Measurements from ENCODE around the gene FGGY.
"Not testable (repeated sequence)": the region's sequence is repeated elsewhere in the genome, so short reads cannot be mapped to it uniquely, and the experiment has no call there.

FGGY gene

GRCh38 chr1:59528900-59529299 is 232.0 kb downstream of the FGGY start:
- 100% methylated on average over 1 of the region's 2 CpGs for WGBS (ENCODE audit: insufficient coverage)
- H3K27me3 ChIP-seq (replicated peaks in 2 of 5; ENCODE audit: control insufficient read depth in 4 of 5, insufficient read depth in 5 of 5, low read length in 4 of 5): no peaks in the 10 kb centered on the region
- H3K4me3 ChIP-seq (ENCODE audit: control insufficient read depth in 1 of 7, extremely low read depth in 1 of 7, insufficient read depth in 4 of 7, low read depth in 2 of 7, low read length in 6 of 7): no peak overlapping the region
- H3K36me3 ChIP-seq (ENCODE audit: control insufficient read depth in 4 of 4, insufficient read depth in 4 of 4, low read length in 3 of 4): no peaks in the 10 kb centered on the region
- DNase-seq: no peak
- H3K4me1 ChIP-seq (ENCODE audit: control extremely low read depth in 1 of 4, control insufficient read depth in 4 of 4, insufficient read depth in 4 of 4, low read length in 3 of 4): no peaks in the 10 kb centered on the region
- no peak overlapping the region for H3K27ac ChIP-seq (ENCODE audit: insufficient read depth in 1 of 2, low read depth in 1 of 2, low read length in 2 of 2, poor library complexity in 1 of 2, severe bottlenecking in 2 of 2)
- ChIA-PET CTCF (no interaction called here), POLR2A (no interaction called here)
- H3K9me3 ChIP-seq (ENCODE audit: control extremely low read depth in 1 of 5, control insufficient read depth in 4 of 5, insufficient read depth in 2 of 5, low read depth in 1 of 5, low read length in 4 of 5): no peaks in the 10 kb centered on the region

- CTCF ChIA-PET: interaction anchor here (0.6 kb wide), 1 partner anchor 13 kb away, joined by 5 read pairs; no protein-coding TSS in a partner anchor
- H3K27me3 ChIP-seq (replicated peaks in 2 of 5; ENCODE audit: control insufficient read depth in 4 of 5, insufficient read depth in 5 of 5, low read length in 4 of 5): no peaks in the 10 kb centered on the region
- H3K27ac ChIP-seq (ENCODE audit: insufficient read depth in 1 of 2, low read depth in 1 of 2, low read length in 2 of 2, poor library complexity in 1 of 2, severe bottlenecking in 2 of 2): no peak overlapping the region
- no peaks in the 10 kb centered on the region for H3K4me1 ChIP-seq (ENCODE audit: control extremely low read depth in 1 of 4, control insufficient read depth in 4 of 4, insufficient read depth in 4 of 4, low read length in 3 of 4)
- POLR2A ChIA-PET: no interaction called here
- no CpG with 5 or more reads among the region's 3 CpGs for WGBS (ENCODE audit: insufficient coverage)
- H3K9me3 ChIP-seq (ENCODE audit: control extremely low read depth in 1 of 5, control insufficient read depth in 4 of 5, insufficient read depth in 2 of 5, low read depth in 1 of 5, low read length in 4 of 5): no peaks in the 10 kb centered on the region
- no peak overlapping the region for H3K4me3 ChIP-seq (ENCODE audit: control insufficient read depth in 1 of 7, extremely low read depth in 1 of 7, insufficient read depth in 4 of 7, low read depth in 2 of 7, low read length in 6 of 7)
- H3K36me3 ChIP-seq (ENCODE audit: control insufficient read depth in 4 of 4, insufficient read depth in 4 of 4, low read length in 3 of 4): no peaks in the 10 kb centered on the region
- no peak for DNase-seq
Measured at GRCh38 chr1:59530119-59530518, 233.2 kb downstream of the FGGY start.

- Histone ChIP-seq H3K9me3 (ENCODE audit: control extremely low read depth in 1 of 5, control insufficient read depth in 4 of 5, insufficient read depth in 2 of 5, low read depth in 1 of 5, low read length in 4 of 5) (no peaks in the 10 kb centered on the region), H3K4me1 (ENCODE audit: control extremely low read depth in 1 of 4, control insufficient read depth in 4 of 4, insufficient read depth in 4 of 4, low read length in 3 of 4) (no peaks in the 10 kb centered on the region), H3K27me3 (replicated peaks in 2 of 5; ENCODE audit: control insufficient read depth in 4 of 5, insufficient read depth in 5 of 5, low read length in 4 of 5) (no peaks in the 10 kb centered on the region), H3K4me3 (ENCODE audit: control insufficient read depth in 1 of 7, extremely low read depth in 1 of 7, insufficient read depth in 4 of 7, low read depth in 2 of 7, low read length in 6 of 7) (no peak overlapping the region), H3K36me3 (ENCODE audit: control insufficient read depth in 4 of 4, insufficient read depth in 4 of 4, low read length in 3 of 4) (no peaks in the 10 kb centered on the region), H3K27ac (ENCODE audit: insufficient read depth in 1 of 2, low read depth in 1 of 2, low read length in 2 of 2, poor library complexity in 1 of 2, severe bottlenecking in 2 of 2) (no peak overlapping the region)
- ChIA-PET CTCF (no interaction called here), POLR2A (no interaction called here)
- DNase-seq: no peak
Measured at GRCh38 chr1:59532102-59532501, 235.2 kb downstream of the FGGY start.

- H3K4me3 ChIP-seq (ENCODE audit: control insufficient read depth in 1 of 7, extremely low read depth in 1 of 7, insufficient read depth in 4 of 7, low read depth in 2 of 7, low read length in 6 of 7); H3K27me3 ChIP-seq (replicated peaks in 2 of 5; ENCODE audit: control insufficient read depth in 4 of 5, insufficient read depth in 5 of 5, low read length in 4 of 5); H3K9me3 ChIP-seq (ENCODE audit: control extremely low read depth in 1 of 5, control insufficient read depth in 4 of 5, insufficient read depth in 2 of 5, low read depth in 1 of 5, low read length in 4 of 5); H3K4me1 ChIP-seq (ENCODE audit: control extremely low read depth in 1 of 4, control insufficient read depth in 4 of 4, insufficient read depth in 4 of 4, low read length in 3 of 4); H3K36me3 ChIP-seq (ENCODE audit: control insufficient read depth in 4 of 4, insufficient read depth in 4 of 4, low read length in 3 of 4); DNase-seq; POLR2A ChIA-PET; H3K27ac ChIP-seq (ENCODE audit: insufficient read depth in 1 of 2, low read depth in 1 of 2, low read length in 2 of 2, poor library complexity in 1 of 2, severe bottlenecking in 2 of 2); CTCF ChIA-PET: not testable (repeated sequence)
- WGBS (ENCODE audit: insufficient coverage): no CpG with 5 or more reads among the region's 2 CpGs
Measured at GRCh38 chr1:59538476-59538875, 241.6 kb downstream of the FGGY start.

- DNase-seq: no peak
- WGBS (ENCODE audit: insufficient coverage): 60% methylated on average over 1 of the region's 5 CpGs
- Histone ChIP-seq H3K4me3 (ENCODE audit: control insufficient read depth in 1 of 7, extremely low read depth in 1 of 7, insufficient read depth in 4 of 7, low read depth in 2 of 7, low read length in 6 of 7) (no peak overlapping the region), H3K4me1 (ENCODE audit: control extremely low read depth in 1 of 4, control insufficient read depth in 4 of 4, insufficient read depth in 4 of 4, low read length in 3 of 4) (peaks cover 0 to 2% (median 0%) of the 10 kb centered on the region in 4 experiments), H3K27ac (ENCODE audit: insufficient read depth in 1 of 2, low read depth in 1 of 2, low read length in 2 of 2, poor library complexity in 1 of 2, severe bottlenecking in 2 of 2) (no peak overlapping the region), H3K9me3 (ENCODE audit: control extremely low read depth in 1 of 5, control insufficient read depth in 4 of 5, insufficient read depth in 2 of 5, low read depth in 1 of 5, low read length in 4 of 5) (no peaks in the 10 kb centered on the region), H3K36me3 (ENCODE audit: control insufficient read depth in 4 of 4, insufficient read depth in 4 of 4, low read length in 3 of 4) (no peaks in the 10 kb centered on the region), H3K27me3 (replicated peaks in 2 of 5; ENCODE audit: control insufficient read depth in 4 of 5, insufficient read depth in 5 of 5, low read length in 4 of 5) (no peaks in the 10 kb centered on the region)
- POLR2A ChIA-PET: no interaction called here
- CTCF ChIA-PET: no interaction called here
Measured at GRCh38 chr1:59539961-59540681, 243.2 kb downstream of the FGGY start.

- POLR2A ChIA-PET: interaction anchor here (0.6 kb wide), 1 partner anchor 19 kb away, joined by 3 read pairs; no protein-coding TSS in a partner anchor
- Histone ChIP-seq H3K4me1 (ENCODE audit: control extremely low read depth in 1 of 4, control insufficient read depth in 4 of 4, insufficient read depth in 4 of 4, low read length in 3 of 4) (peaks cover 0 to 2% (median 0%) of the 10 kb centered on the region in 4 experiments), H3K36me3 (ENCODE audit: control insufficient read depth in 4 of 4, insufficient read depth in 4 of 4, low read length in 3 of 4) (no peaks in the 10 kb centered on the region), H3K9me3 (ENCODE audit: control extremely low read depth in 1 of 5, control insufficient read depth in 4 of 5, insufficient read depth in 2 of 5, low read depth in 1 of 5, low read length in 4 of 5) (no peaks in the 10 kb centered on the region), H3K27ac (ENCODE audit: insufficient read depth in 1 of 2, low read depth in 1 of 2, low read length in 2 of 2, poor library complexity in 1 of 2, severe bottlenecking in 2 of 2) (no peak overlapping the region), H3K27me3 (replicated peaks in 2 of 5; ENCODE audit: control insufficient read depth in 4 of 5, insufficient read depth in 5 of 5, low read length in 4 of 5) (no peaks in the 10 kb centered on the region), H3K4me3 (ENCODE audit: control insufficient read depth in 1 of 7, extremely low read depth in 1 of 7, insufficient read depth in 4 of 7, low read depth in 2 of 7, low read length in 6 of 7) (no peak overlapping the region)
- WGBS (ENCODE audit: insufficient coverage): 94% methylated on average over 2 of the region's 2 CpGs
- CTCF ChIA-PET: no interaction called here
- no peak for DNase-seq
Measured at GRCh38 chr1:59541161-59541560, 244.3 kb downstream of the FGGY start.

GRCh38 chr1:59541891-59542290 is 245.0 kb downstream of the FGGY start:
- no peak overlapping the region for H3K27ac ChIP-seq (ENCODE audit: insufficient read depth in 1 of 2, low read depth in 1 of 2, low read length in 2 of 2, poor library complexity in 1 of 2, severe bottlenecking in 2 of 2)
- ChIA-PET POLR2A (interaction anchor here (0.6 kb wide), 1 partner anchor 19 kb away, joined by 3 read pairs; no protein-coding TSS in a partner anchor), CTCF (no interaction called here)
- H3K36me3 ChIP-seq (ENCODE audit: control insufficient read depth in 4 of 4, insufficient read depth in 4 of 4, low read length in 3 of 4): no peaks in the 10 kb centered on the region
- peaks cover 0 to 2% (median 0%) of the 10 kb centered on the region in 4 experiments for H3K4me1 ChIP-seq (ENCODE audit: control extremely low read depth in 1 of 4, control insufficient read depth in 4 of 4, insufficient read depth in 4 of 4, low read length in 3 of 4)
- H3K27me3 ChIP-seq (replicated peaks in 2 of 5; ENCODE audit: control insufficient read depth in 4 of 5, insufficient read depth in 5 of 5, low read length in 4 of 5): no peaks in the 10 kb centered on the region
- no peak overlapping the region for H3K4me3 ChIP-seq (ENCODE audit: control insufficient read depth in 1 of 7, extremely low read depth in 1 of 7, insufficient read depth in 4 of 7, low read depth in 2 of 7, low read length in 6 of 7)
- no peaks in the 10 kb centered on the region for H3K9me3 ChIP-seq (ENCODE audit: control extremely low read depth in 1 of 5, control insufficient read depth in 4 of 5, insufficient read depth in 2 of 5, low read depth in 1 of 5, low read length in 4 of 5)
- 100% methylated on average over 2 of the region's 3 CpGs for WGBS (ENCODE audit: insufficient coverage)
- DNase-seq: no peak
